ENCODE measurements around the gene DTNB. TPM values are rescaled to one million over a fixed set of nuclear protein-coding genes. Genes with fewer than 3 reads are reported as not detected.
A peak's percentile ranks its signal among the peaks of the same experiment; 100 is the strongest.

DTNB gene
- total and polyA plus RNA-seq, 10 of the 15 experiments (the other 5 are each of a cell fraction or from before 2014, with no cell fraction given), result 4.5 to 30.6 (median 11.9) TPM

GRCh38 chr2:25700221-25700660, 26.9 kb upstream of the DTNB start:
- ATAC-seq (peak; percentile 86), FAIRE-seq (peak; percentile 77)
- SMC1A ChIA-PET (ENCODE audit: uncharacterized antibody, unreplicated experiment), result interaction anchor here (0.7 to 7.4 kb wide), 9 partner anchors 9 to 102 kb away, joined by 3 to 72 read pairs (median 3); no protein-coding TSS in a partner anchor

More at GRCh38 chr2:25700221-25700660, 26.9 kb upstream of the DTNB start:
- Histone ChIP-seq H3K9ac (ENCODE audit: control insufficient read depth, insufficient read depth, low read length) (no peak overlapping the region), H3K9me3 (replicated peaks; ENCODE audit: control insufficient read depth, insufficient read depth, low read length) (no peaks in the 10 kb centered on the region), H2AFZ (ENCODE audit: control insufficient read depth, low read depth, low read length) (no peak overlapping the region), H4K20me1 (ENCODE audit: control insufficient read depth, insufficient read depth) (no peaks in the 10 kb centered on the region), H3K79me2 (ENCODE audit: control insufficient read depth, insufficient read depth, low read length) (no peaks in the 10 kb centered on the region), H3K4me3 (no peak overlapping the region), H3K36me3 (ENCODE audit: control insufficient read depth in 2 of 2, insufficient read depth in 2 of 2, low read length in 1 of 2) (no peaks in the 10 kb centered on the region), H3K27ac (ENCODE audit: control insufficient read depth, insufficient read depth) (no peak overlapping the region), H3K4me1 (ENCODE audit: control insufficient read depth, insufficient read depth, low read length) (no peaks in the 10 kb centered on the region), H3K4me2 (ENCODE audit: control insufficient read depth, insufficient read depth) (no peak overlapping the region), H3K27me3 (replicated peaks in 1 of 2; ENCODE audit: control insufficient read depth in 2 of 2, insufficient read depth in 2 of 2, low read length in 1 of 2) (peaks cover 4 to 5% of the 10 kb centered on the region in 2 experiments; a peak in 2 of 4 replicates)
- intact Hi-C loops (cut with micrococcal nuclease; ENCODE audit: unreplicated experiment), result loop anchor here (1.0 kb wide), 1 partner anchor 93 kb away; no protein-coding TSS in a partner anchor
- WGBS (ENCODE audit: insufficient coverage, insufficient replicate concordance, low lambda C conversion rate, missing lambda C conversion rate), result under 1% methylated on average over 6 of the region's 6 CpGs
- ChIA-PET POLR2A (interaction anchor here (0.9 kb wide), 1 partner anchor 94 kb away, joined by 3 read pairs; no protein-coding TSS in a partner anchor), CTCF (interaction anchor here (0.6 to 7.2 kb wide), 23 partner anchors 8 to 724 kb away, joined by 3 to 162 read pairs (median 4); no protein-coding TSS in a partner anchor), RAD21 (ENCODE audit: unreplicated experiment) (interaction anchor here (0.6 to 5.1 kb wide), 11 partner anchors 9 to 725 kb away, joined by 3 to 50 read pairs (median 3); no protein-coding TSS in a partner anchor)
- DNase-seq (ENCODE audit: low read depth, low spot score), result no peak
- in situ Hi-C loops (cut with MboI), result no loop called here
- no TSS peak for BruUV-seq (replicated peaks)
- TF ChIP-seq, protein P1, sequence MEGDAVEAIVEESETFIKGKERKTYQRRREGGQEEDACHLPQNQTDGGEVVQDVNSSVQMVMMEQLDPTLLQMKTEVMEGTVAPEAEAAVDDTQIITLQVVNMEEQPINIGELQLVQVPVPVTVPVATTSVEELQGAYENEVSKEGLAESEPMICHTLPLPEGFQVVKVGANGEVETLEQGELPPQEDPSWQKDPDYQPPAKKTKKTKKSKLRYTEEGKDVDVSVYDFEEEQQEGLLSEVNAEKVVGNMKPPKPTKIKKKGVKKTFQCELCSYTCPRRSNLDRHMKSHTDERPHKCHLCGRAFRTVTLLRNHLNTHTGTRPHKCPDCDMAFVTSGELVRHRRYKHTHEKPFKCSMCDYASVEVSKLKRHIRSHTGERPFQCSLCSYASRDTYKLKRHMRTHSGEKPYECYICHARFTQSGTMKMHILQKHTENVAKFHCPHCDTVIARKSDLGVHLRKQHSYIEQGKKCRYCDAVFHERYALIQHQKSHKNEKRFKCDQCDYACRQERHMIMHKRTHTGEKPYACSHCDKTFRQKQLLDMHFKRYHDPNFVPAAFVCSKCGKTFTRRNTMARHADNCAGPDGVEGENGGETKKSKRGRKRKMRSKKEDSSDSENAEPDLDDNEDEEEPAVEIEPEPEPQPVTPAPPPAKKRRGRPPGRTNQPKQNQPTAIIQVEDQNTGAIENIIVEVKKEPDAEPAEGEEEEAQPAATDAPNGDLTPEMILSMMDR (IDR thresholded peaks at IDR 0.05 in 2 of 3, conservative IDR thresholded peaks at IDR 0.05 in 1 of 3; ENCODE audit: control insufficient read depth in 2 of 3, extremely low read depth in 1 of 3, insufficient read depth in 1 of 3, low read depth in 3 of 3, low read length in 3 of 3), result peak; percentile 69 to 80 (median 70)
- TF ChIP-seq, protein P2, sequence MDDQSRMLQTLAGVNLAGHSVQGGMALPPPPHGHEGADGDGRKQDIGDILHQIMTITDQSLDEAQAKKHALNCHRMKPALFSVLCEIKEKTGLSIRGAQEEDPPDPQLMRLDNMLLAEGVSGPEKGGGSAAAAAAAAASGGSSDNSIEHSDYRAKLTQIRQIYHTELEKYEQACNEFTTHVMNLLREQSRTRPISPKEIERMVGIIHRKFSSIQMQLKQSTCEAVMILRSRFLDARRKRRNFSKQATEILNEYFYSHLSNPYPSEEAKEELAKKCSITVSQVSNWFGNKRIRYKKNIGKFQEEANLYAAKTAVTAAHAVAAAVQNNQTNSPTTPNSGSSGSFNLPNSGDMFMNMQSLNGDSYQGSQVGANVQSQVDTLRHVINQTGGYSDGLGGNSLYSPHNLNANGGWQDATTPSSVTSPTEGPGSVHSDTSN (IDR thresholded peaks at IDR 0.05; ENCODE audit: insufficient replicate concordance, low read depth, low read length), result no peak
- TF ChIP-seq HCFC1 (IDR thresholded peaks at IDR 0.05; ENCODE audit: low read length) (no peak), RAD21 (IDR thresholded peaks at IDR 0.05; ENCODE audit: insufficient read depth, low read depth, low read length) (peak; percentile 65), BCLAF1 (IDR thresholded peaks at IDR 0.05) (no peak), MYB (IDR thresholded peaks at IDR 0.05; ENCODE audit: borderline replicate concordance, low read depth, low read length) (no peak), SMC3 (IDR thresholded peaks at IDR 0.05; ENCODE audit: borderline replicate concordance, low read length) (peak; percentile 73), RUNX3 (IDR thresholded peaks at IDR 0.05; ENCODE audit: low read length) (peak; percentile 26; the same call in 1 of the 2 replicates)

Data from GM12878 (cell line).